NCI-H1930 (cell line): Measurements from ENCODE around the gene CNTROB.
A peak's percentile ranks its signal among the peaks of the same experiment; 100 is the strongest.

ENCODE experiments used
- DNase-seq, 2 experiments: peaks; one replicate each; lab custom pipeline; 2025; lab: John Stamatoyannopoulos, UW

Gene CNTROB

DNA sequence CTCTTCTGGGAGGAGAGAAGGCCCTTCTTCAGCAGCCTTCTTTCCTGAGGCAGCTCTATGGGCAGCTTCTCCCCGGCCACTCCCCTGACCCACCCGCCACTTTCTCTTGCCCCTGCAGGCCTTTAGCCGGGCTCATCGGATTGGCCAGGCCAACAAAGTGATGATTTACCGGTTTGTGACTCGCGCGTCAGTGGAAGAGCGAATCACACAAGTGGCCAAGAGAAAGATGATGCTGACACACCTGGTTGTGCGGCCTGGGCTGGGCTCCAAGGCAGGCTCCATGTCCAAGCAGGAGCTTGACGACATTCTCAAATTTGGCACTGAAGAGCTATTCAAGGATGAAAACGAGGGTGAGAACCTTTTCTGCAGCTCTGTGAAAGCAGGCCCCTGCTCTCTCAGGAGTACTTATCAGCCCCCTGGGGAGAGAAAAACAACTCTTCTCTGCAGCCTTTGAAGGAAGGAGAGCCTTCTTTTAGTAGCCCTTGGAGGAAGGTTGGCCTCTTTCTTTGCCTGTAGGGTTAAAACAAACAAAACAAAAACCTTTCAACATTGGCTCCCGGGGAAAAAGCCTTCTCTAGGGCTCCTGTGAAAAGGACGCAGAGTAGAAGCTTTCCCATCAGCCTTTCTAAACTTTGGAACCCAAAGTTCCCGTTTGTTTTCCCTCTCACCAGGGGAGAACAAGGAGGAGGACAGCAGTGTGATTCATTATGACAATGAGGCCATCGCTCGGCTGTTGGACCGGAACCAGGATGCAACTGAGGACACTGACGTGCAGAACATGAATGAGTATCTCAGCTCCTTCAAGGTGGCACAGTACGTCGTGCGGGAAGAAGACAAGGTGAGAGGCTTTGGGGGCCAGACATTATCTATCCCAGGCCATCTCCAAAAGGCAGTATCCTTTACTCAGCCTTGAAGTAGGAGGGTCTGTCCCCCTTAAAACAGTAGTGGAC is 28.6 kb upstream of the CNTROB start:
- DNase-seq: no peak

DNA sequence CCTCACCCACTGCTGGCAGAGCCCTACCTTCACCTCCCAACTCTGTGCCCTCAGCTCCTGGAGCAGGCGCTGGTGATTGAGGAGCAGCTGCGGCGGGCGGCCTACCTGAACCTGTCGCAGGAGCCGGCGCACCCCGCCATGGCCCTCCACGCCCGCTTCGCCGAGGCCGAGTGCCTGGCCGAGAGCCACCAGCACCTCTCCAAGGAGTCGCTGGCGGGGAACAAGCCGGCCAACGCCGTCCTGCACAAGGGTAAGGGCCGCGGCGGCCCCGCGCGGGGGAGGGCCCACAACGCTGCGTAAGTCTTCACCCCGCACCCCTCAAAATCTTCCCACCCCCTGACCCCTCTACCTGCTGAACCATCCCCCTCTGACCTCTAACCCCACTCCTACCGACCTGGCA is 22.9 kb upstream of the CNTROB start:
- DNase-seq: no peak

DNA sequence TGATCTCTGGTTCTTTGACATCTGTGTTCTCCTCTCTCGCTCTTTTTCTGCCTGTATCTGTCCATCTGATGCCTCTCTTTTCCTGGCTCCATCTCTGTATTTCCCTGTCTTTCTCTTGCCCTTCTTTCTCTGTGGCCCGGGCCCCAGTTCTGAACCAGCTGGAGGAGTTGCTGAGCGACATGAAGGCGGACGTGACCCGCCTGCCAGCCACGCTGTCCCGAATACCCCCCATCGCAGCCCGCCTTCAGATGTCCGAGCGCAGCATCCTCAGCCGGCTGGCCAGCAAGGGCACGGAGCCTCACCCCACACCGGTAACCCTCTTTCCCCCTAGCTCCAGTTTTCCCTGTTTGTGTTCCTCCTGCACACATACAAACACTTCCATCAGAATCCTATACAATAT is 21.7 kb upstream of the CNTROB start:
- DNase-seq: no peak

DNA sequence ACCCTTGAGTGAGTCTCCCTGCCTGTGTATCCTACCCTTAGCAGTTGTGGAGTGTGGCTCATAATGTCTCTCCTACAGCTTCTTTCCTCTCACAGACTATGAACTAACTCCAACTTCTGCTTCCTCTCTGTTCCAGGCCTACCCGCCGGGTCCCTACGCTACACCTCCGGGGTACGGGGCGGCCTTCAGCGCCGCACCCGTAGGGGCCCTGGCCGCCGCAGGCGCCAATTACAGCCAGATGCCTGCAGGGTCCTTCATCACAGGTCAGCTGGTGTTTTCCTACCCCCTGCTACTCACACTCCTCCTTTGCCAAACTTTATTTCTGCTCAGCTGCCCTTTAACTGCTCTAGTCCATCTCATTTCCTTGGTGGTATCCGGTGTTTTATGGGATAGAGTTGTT is 21.3 kb upstream of the CNTROB start:
- no peak for DNase-seq

DNA sequence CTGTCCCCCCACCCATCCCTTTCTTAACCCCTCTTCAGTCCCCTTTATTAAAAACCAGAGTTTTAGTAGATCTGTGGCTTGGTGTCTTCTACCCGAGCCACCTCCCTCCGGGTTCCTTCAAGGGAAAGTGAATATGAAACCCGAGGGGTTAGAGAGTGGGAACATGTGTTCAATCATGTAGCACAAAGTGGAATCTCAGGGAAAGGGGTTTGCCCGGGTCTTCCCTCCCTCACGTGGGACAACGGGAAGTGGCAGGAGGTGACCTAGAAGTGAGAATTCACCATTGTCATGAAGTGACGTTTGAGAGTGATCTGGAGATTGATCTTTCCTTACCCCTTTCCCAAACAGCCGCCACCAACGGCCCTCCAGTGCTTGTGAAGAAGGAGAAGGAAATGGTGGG is 20.9 kb upstream of the CNTROB start:
- no peak for DNase-seq

DNA sequence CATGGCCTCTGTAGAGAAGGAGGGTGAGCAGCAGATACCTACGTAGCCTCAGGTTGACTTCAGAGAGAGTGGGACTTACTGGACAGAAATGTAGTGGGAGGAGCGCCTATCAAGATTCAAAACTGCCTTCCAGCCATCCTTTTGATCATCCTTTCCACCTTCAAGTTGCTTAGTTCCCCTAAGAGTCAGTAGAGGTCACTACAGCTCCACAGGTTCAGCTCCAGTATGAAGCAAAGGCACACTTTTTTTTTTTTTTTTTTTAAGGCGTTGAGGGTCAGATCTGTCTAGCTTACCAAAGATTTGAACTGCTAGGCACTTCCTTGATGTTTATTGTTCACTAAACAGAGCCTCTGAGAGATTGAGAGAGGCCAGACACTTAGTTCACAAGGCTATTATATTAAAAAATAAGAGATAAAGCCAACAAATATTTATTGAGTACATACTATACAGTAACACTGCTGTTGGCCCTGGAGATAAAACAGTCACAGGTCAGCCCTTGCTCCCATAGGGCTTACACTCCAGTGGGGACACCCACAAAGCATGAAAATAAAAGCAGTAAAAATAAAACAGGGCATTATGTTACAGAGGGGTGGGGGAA is 19.0 kb upstream of the CNTROB start:
- DNase-seq: peak; percentile 42 to 52

DNA sequence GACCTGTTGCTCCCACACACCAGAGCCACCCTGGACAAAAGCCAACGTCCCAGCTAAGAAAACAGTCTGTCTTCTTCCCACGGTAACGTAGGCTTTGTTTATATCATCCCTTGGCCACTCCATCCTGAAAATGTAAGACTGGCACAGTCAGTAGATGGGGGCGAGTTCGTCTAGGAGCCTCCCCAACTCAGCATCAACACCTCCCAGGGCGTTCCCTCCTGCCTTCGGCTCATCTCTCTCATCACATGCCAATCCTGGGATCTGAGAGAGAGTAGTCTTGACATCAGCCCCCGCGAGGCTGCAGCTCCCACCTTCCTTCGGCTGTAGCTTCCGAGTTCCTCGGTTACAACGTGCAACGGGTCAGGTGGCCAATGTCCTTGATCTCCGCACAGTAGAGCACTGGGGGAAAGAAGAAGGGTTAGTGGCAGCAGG is 16.8 kb upstream of the CNTROB start:
- no peak for DNase-seq

DNA sequence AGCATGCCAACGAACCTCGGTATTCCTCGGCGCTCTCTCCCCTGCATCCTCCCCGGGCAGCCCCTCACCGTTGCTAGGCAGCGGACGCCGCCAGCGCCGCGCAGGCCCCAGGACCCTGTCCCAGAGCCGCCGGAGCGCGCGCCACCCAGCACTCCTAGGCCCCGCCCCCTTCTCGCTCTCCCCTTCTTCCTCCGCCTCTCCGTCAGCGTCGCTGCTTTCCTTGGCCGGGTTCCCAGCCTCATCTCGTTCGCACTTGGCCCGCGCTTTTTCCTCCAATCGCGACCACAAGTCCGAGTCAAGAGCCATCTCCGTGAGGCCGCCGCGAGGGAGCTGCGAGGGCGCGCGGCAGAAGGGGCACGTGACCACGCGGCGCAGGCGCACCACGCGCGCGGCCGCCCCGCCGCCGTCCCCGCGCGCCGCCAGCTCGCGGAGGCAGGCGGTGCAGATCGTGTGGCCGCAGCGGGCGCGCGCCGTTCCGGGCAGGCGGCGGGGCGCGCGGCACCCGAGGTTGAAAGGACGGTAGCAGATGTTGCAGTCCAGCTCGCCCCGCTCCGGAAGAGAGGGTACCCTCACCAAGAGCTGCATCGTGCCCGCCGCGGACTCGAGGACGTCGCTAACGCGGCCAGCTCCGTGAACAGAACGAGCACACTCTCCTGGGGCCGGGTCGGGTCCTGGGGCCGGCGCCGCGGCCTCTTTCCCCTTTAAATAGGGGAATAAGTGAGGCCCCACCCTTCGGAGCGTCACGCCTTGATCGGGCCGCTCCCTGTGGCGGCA is 16.2 kb upstream of the CNTROB start, which contains the start of gene RNF227:
TSS of gene RNF227 (minus strand) at position 679 of the 774 bp plus-strand sequence. CDS start at position 585, 94 bp downstream.
- DNase-seq: peak; percentile 90

DNA sequence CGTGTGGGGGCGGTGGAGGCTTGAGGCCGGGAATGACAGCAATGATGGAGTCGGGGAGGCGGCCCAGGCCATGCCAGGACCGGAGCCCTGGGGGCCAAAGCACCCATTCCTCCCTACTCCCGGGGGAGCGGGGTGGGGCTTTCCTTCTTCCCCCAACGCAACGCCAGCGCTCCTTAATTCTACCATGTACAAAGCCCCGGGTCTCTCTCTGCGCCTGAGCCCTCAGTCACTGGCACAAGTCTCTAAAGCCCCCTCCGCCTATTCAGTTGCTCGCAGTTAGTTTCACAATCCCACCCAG is 15.7 kb upstream of the CNTROB start:
- no peak for DNase-seq

DNA sequence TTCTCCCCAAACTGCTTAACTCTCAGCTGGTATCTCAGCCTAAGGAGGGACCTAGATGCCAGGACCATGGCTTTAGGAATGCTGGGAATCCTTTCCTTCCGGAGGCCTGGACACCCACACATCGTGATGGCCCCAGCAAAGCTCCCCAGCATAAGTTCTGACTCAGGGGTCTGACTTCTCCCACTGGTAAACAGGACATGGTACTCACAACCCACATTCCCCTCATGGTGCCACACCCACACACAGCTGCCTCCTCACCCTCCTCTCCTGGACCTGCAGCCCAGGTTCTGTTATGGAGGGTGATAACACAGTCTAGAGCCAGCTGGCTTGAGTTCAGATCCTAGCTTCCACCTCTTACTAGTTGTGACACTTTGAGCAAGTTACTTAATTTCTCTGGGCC is 15.2 kb upstream of the CNTROB start:
- no peak for DNase-seq

DNA sequence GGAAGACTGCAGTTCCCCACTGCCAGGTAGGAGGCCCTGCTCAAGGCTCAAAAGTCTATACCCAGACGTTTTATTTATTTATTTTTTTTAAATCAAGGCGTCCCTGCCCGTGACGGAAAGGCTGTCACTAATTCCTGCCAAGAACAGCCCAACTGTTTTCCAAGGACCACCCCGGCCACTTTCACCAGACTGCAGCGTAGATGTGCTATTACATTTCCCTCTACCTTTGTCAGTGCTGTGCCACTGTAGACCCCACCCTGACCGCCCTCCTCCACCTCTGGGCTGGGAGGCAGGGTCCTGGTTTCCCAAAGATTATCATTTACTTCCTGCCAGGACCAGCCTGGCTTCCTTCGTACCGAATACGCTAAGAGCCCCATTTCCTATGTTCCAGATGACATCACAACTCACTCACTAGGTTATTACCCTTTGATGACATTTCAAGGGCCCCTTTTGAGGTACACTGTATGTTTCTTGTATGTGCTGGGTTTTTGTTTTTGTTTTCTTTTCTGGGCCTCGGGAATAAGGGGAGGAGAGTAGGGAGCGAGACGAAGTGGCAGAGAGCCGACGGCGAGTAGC is 9.6 kb upstream of the CNTROB start:
- DNase-seq: no peak

DNA sequence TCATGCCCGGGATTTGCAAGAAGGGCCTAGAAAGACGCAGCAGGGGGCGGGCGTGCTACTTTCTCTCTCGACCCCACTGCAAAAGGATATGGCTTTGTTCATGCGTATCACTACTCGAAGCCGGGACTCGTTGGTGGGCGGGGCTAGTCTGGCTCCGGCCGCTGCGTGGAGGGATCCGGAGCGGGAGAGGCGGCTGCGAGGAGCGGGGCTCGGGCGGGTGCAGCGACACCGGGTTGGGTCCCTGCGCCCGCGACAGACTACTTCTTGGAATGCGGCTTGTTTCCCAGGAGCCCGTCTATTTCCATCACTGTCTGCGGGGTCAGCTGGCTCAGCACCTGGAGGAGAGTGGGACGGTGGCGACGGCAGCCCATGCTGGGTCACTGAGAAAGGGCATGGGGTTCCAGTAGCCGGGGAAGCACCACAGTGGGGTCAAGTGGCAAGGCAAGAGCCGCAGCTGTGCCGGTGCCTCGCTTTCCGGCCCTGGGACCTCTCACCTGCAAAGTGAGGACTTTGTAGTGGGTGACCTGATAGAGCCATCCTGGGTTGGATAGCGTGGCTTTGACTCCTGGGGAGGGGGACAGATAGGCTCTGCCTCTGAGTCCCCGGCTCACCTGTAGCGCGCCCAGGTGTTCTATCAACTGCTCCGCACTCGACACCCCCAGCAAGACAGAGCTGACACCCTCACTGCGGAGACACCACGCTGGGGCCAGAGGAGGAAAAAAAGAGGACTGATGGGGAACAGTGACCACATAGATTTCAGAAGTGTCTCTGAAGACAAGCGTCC is 9.0 kb upstream of the CNTROB start:
- DNase-seq: peak; percentile 74 to 77

DNA sequence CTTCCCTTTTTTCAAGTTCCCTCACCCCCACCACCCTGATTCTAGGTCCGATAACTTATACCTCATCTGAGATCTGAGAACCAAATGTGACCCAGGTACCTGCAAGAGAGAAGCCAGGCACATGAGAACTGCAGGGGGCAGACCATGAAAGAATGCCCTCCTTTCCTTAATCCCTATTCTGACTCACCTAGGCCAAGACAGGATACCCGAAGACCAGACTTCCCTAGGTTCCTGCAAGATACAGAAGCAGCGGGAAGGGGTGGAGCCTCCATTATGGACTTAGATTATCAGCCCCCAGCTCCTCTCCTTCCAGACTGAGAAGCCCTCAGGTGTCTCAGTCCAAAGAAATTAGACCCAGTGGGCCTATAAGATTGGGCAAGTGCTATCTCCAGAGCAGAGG is 4.4 kb upstream of the CNTROB start:
- DNase-seq: no peak

DNA sequence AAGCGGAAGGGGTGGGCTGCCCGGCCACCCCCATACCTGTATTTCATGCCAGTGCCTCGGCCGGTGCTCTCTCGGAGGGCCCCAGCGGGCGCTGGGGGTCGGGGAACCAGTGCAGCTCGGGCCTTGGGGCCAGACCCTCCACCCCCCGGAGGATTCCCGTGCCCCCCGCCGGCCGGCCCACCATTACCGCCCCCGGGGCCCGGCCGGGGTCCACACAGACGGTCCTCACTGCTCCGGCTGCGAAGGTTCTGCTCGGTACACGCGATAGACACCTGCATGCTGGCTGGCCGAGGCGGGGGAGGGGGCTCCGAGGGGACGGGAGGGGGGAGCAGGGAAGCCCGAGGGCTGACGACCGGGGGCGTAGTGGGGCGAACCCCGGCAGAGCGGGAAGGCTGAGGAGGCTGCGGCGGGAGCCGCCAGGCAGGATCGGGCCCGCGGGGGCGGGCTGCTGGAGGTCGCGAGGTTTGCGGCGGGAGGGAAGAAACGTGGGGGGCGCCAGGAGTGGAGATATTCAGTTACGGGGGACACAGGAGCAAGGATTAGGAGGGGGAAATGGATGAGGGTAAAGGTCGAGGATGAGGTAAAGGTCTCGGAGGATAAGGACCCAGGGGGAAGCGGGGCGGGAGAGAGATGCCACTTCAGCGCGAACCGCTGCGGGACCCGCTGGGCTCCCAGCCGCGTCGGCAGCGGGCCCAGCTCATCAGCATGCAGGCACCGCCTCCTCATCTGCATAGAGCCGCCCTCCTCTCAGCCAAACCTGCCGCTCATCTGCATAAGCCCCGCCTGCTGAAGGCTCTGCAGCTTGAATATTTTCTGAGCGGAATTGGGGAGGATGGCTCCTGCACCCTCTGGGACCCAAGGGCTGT is 2.6 kb upstream of the CNTROB start, which contains the start of gene KCNAB3:
TSS of gene KCNAB3 (minus strand) at position 699 of the 866 bp plus-strand sequence. CDS start at position 278, 421 bp downstream.
- DNase-seq: no peak

DNA sequence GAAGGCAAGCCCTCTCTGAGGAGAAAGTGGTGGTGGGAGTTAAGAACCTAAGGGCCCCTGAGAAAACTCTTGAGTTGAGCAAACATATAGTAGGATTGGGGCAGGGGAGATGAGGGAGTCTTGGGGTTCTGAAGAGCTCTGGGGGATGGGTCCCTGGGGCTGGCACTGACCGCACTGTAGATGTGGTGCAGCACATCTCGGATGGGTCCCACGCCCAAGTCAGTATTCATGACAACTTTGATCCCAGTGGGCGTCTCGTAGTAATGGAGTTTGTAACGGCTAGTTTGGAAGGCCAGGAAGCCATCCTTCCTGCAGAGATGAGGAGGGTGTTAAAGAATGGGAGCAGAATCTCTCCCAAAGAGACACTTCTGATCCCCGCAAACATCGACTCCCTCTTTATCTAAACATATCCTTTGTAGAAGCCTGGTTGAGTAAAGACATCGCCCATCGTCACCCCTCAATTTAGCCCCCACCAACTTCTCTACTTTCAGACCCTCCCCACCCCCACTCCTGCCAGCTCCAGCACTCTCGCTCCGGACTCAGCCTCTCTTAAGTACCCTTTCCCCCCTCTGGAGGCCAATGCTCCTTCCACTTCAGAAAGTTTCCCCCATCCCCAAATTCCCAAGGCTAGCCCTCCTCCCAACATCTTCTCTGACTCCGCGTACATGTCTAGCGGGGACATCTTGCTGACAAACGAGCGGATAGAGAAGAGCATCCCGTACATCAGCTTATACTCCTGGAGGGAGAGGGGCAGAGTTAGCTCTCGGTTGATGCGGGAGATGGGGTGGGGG is 970 bp upstream of the CNTROB start:
- no peak for DNase-seq

DNA sequence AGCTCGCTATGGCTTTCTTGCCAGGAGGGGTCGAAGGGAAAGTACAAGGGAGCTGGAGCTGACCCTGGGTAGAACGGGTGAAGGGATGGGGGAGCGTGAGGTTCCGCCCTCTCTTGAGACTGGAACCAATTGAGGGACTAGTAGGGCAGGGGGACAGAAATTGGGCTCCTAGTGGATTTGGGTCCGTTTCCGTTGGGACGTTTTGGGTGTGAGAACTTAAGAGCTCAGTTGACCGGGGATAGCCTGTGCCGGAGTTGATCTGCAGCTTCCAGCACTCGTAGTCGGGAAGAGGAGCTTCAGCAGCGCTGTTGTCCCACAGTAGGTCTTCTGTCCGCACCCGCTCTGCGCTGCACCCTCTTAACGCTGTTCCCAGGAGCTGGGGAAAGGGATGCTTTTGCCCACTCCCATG is 481 bp downstream of the CNTROB start:
- no peak for DNase-seq

DNA sequence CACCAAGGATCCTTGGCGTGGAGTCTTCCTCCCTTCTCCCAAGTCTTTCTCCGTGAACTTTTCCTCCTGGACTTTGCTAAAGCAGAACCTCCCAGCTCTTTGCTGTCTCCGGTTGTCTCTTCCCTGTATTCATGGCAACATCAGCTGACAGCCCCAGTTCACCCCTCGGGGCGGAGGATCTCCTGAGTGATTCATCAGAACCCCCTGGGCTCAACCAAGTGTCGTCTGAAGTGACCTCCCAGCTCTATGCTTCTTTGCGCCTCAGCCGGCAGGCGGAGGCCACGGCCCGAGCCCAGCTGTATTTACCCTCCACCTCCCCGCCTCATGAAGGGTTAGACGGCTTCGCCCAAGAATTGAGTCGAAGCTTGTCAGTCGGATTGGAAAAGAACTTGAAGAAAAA is 943 bp downstream of the CNTROB start:
- DNase-seq: peak in 1 of 2 experiments; percentile 14

DNA sequence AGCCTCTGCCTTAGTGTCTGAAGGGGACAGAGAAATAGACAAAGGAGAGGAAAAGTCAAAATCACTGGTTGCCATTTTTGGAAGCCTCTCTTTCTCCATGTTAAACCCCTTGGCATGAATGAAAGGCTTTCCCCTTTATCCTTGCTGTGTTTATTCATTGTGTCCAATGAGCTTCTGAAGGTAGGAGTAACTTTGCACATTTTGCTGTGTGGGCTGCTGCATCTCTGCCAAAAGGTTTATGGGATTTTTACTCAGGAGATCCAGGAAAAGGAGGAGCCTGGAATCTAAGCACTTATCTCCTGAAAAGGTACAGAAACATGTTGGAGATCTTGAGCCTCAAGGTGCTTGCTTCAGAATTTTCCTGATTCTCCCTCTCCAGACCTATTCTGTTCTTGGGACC is 3.9 kb downstream of the CNTROB start:
- DNase-seq: no peak

DNA sequence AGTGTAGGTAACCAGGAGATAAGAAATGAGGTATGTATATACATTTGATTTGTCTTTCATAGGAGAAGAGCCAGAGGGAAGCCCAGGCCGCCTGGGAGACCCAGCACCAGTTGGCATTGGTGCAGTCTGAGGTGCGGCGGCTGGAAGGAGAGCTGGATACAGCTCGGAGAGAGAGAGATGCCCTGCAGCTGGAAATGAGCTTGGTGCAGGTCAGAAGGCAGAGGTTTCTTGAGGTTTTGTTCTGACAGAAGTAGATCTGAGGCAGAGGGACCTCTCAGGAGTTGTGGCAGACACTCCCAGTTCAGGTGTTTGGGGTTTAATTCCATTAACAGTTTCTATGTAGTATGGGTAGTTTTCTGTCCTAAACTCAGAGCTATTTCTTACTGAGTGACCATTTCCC is 8.0 kb downstream of the CNTROB start:
- DNase-seq: no peak

DNA sequence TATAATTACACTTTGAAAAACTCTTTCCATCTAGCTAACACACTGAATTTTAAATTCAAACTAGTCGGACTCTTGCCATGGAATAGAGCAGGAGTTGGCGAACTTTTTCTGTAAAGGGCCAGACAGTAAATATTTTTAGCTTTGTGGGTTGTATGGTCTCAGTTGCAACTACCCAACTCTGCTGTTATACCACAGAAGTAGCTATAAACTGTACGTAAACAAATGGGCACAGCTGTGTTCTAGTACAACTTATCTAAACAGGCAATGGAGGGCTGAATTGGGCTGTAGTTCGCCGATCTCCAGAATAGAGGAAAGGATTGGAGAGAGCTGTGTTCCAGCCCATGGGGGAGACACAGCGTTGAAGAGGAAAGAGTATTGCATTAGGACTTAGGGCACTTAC is 8.7 kb downstream of the CNTROB start:
- DNase-seq: no peak
